Measurements from ENCODE around the gene LONRF2. TPM values are rescaled to one million over a fixed set of nuclear protein-coding genes. Genes with fewer than 3 reads are reported as not detected.
"Not testable (repeated sequence)": the region's sequence is repeated elsewhere in the genome, so short reads cannot be mapped to it uniquely, and the experiment has no call there.

The LONRF2 gene
- total RNA-seq, 4 donors from 2014 or later = 1.3 to 2.5 (median 2.0) TPM

GRCh38 chr2:100254646-100255210 is 67.6 kb downstream of the LONRF2 start:
- H3K4me3 ChIP-seq = no peak overlapping the region
- WGBS = 92% methylated on average over 16 of the region's 16 CpGs
- no peaks in the 10 kb centered on the region for H3K36me3 ChIP-seq
- TF ChIP-seq CTCF (IDR thresholded peaks at IDR 0.05) = no peak
- TF ChIP-seq EP300 (IDR thresholded peaks at IDR 0.05) = no peak
- TF ChIP-seq POLR2AphosphoS5 (IDR thresholded peaks at IDR 0.05) = no peak
- TF ChIP-seq POLR2A (IDR thresholded peaks at IDR 0.05) = no peak
- H3K27me3 ChIP-seq = no peaks in the 10 kb centered on the region
- H3K27ac ChIP-seq = no peak overlapping the region
- H3K9me3 ChIP-seq = no peaks in the 10 kb centered on the region
- DNase-seq (ENCODE audit: low spot score in 2 of 2) = peak in 1 of 2 donors; percentile 60
- H3K4me1 ChIP-seq = no peaks in the 10 kb centered on the region

- no peaks in the 10 kb centered on the region for H3K27me3 ChIP-seq
- WGBS = 79% methylated on average over 5 of the region's 5 CpGs
- no peak overlapping the region for H3K27ac ChIP-seq
- no peaks in the 10 kb centered on the region for H3K4me1 ChIP-seq
- H3K36me3 ChIP-seq = no peaks in the 10 kb centered on the region
- H3K9me3 ChIP-seq = no peaks in the 10 kb centered on the region
- peak in 1 of 2 donors; percentile 38 for DNase-seq (ENCODE audit: low spot score in 2 of 2)
- H3K4me3 ChIP-seq = no peak overlapping the region
- TF ChIP-seq POLR2A (IDR thresholded peaks at IDR 0.05) (no peak), POLR2AphosphoS5 (IDR thresholded peaks at IDR 0.05) (no peak), EP300 (IDR thresholded peaks at IDR 0.05) (no peak), CTCF (IDR thresholded peaks at IDR 0.05) (no peak)
Measured at GRCh38 chr2:100253786-100254185, 68.5 kb downstream of the LONRF2 start.

GRCh38 chr2:100252811-100253698 is 69.2 kb downstream of the LONRF2 start:
- Histone ChIP-seq H3K27me3 (no peaks in the 10 kb centered on the region), H3K4me1 (no peaks in the 10 kb centered on the region), H3K36me3 (no peaks in the 10 kb centered on the region), H3K27ac (no peak overlapping the region), H3K9me3 (no peaks in the 10 kb centered on the region), H3K4me3 (no peak overlapping the region)
- TF ChIP-seq CTCF (IDR thresholded peaks at IDR 0.05) (no peak), POLR2A (IDR thresholded peaks at IDR 0.05) (no peak)
- 78% methylated on average over 12 of the region's 17 CpGs for WGBS
- DNase-seq (ENCODE audit: low spot score in 2 of 2) = peak in 1 of 2 donors; percentile 70

- Histone ChIP-seq H3K27me3 (no peaks in the 10 kb centered on the region), H3K36me3 (no peaks in the 10 kb centered on the region), H3K4me3 (no peak overlapping the region), H3K4me1 (no peaks in the 10 kb centered on the region), H3K9me3 (no peaks in the 10 kb centered on the region), H3K27ac (no peak overlapping the region)
- TF ChIP-seq POLR2AphosphoS5 (IDR thresholded peaks at IDR 0.05) (no peak), POLR2A (IDR thresholded peaks at IDR 0.05) (no peak), CTCF (IDR thresholded peaks at IDR 0.05) (no peak), EP300 (IDR thresholded peaks at IDR 0.05) (no peak)
- WGBS = 95% methylated on average over 9 of the region's 9 CpGs
- DNase-seq (ENCODE audit: low spot score in 2 of 2) = peak in 1 of 2 donors; percentile 40
Measured at GRCh38 chr2:100250645-100251044, 71.7 kb downstream of the LONRF2 start.

- TF ChIP-seq POLR2AphosphoS5 (IDR thresholded peaks at IDR 0.05) (no peak), POLR2A (IDR thresholded peaks at IDR 0.05) (no peak), EP300 (IDR thresholded peaks at IDR 0.05) (no peak), CTCF (IDR thresholded peaks at IDR 0.05) (no peak)
- H3K27ac ChIP-seq = no peak overlapping the region
- no peaks in the 10 kb centered on the region for H3K4me1 ChIP-seq
- H3K4me3 ChIP-seq = no peak overlapping the region
- H3K9me3 ChIP-seq = no peaks in the 10 kb centered on the region
- no peaks in the 10 kb centered on the region for H3K27me3 ChIP-seq
- 66% methylated on average over 5 of the region's 5 CpGs for WGBS
- H3K36me3 ChIP-seq = no peaks in the 10 kb centered on the region
- peak in 1 of 2 donors; percentile 4 for DNase-seq (ENCODE audit: low spot score in 2 of 2)
Measured at GRCh38 chr2:100248971-100249370, 73.3 kb downstream of the LONRF2 start.

- WGBS = 93% methylated on average over 9 of the region's 9 CpGs
Measured at GRCh38 chr2:100248556-100248955, 73.7 kb downstream of the LONRF2 start.

More at GRCh38 chr2:100248556-100248955, 73.7 kb downstream of the LONRF2 start:
- not testable (repeated sequence) for H3K4me3 ChIP-seq, H3K27ac ChIP-seq, H3K9me3 ChIP-seq, H3K4me1 ChIP-seq, H3K27me3 ChIP-seq, H3K36me3 ChIP-seq
- peak in 1 of 2 donors; percentile 31 for DNase-seq (ENCODE audit: low spot score in 2 of 2)
